GM18508 (cell line): ENCODE results near the gene SLC25A11.
"Not testable (repeated sequence)": the region's sequence is repeated elsewhere in the genome, so short reads cannot be mapped to it uniquely, and the experiment has no call there.

Experiments
- ATAC-seq: cut with Tn5 transposase; IDR thresholded peaks from one replicate; pipeline ENCODE4 v1.9.1; 2021; ENCODE audit warnings: moderate number of reproducible peaks; ENCODE audit not compliant: insufficient read depth, unreplicated experiment

The SLC25A11 gene

DNA sequence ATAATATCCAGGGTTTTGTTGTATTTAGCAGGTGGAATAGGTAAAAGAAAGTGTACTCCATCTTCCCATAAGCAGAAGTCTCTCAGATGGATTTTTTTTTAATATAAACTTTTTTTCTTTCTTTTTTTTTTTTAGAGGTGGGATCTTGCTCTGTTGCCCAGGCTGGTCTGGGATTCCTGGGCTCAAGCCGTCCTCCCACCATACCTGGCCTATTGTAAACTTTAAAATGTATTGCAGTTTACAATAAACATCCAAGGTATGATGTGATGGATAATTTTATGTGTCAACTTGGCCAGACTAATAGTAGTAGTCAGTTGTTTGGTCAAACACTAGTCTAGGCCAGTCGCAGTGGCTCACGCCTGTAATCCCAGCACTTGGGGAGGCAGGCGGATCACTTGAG, 18.5 kb downstream of the SLC25A11 start:
- ATAC-seq, result no peak

DNA sequence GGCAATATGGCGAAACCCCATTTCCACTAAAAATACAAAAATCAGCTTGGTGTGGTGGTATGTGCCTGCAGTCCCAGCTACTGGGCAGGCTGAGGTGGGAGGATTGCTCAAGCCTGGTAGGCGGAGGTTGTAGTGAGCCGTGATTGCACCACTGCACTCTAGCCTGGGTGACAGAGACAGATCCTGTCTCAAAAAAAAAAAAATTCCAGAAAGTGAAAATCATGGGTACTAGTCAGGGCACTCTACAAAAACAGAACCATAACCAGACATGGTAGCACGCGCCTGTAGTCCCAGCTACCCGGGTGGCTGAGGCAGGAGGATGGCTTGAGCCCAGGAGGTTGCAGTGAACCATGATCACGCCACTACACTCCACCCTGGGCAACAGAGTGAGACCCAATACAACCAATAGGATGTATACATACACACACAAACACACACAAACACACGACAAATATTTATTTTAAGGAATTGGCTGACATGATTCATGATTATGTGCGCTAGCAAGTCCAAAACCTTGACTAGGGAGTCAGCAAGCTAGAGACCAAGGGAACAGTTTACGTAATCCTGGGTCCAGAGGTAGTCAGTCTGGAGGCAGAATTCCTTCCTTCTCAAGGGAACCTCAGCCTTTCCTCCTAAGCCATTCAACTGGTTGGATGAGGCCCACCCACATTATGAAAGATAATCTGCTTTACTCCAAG, 19.3 kb downstream of the SLC25A11 start:
- ATAC-seq, result no peak

DNA sequence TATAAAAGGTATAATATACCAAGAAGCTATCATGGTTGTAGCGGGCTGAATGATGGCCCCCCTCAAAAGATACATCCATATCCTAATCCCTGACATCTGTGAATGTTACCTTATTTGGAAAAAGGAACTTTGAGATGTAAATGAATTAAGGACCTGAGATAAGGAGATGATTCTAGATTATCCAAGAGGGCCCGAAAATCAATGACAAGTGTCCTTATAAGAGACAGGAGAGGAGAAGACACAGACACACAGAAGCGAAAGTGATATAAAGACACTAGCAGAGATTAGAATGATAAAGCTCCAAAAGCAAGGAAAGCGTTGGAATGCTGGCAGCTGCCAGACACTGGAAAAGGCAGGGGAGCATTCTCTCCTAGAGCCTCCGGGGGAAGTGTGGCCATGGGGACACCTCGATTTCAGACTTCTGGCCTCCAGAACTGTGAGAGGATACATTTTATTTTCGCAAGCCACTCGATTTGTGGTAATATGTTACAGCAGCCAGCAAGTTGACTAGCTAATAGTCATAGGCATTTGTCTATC, 20.3 kb downstream of the SLC25A11 start:
- ATAC-seq, result no peak

DNA sequence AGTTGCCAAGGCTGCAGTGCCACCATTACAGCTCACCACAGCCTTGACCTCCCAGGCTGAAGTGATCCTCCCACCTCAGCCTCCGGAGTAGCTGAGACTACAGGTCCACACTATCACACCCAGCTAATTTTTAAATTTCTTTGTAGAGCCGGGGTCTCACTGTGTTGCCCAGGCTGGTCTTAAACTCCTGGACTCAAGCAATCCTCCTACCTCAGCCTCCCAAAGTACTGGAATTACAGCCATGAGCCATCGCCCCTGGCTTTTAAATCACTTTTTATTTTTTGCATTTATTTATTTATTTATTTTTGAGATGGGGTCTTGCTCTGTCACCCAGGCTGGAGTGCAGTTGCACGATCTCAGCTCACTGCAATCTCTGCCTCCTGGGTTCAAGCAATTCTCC, 25.3 kb downstream of the SLC25A11 start:
- ATAC-seq, result not testable (repeated sequence)

DNA sequence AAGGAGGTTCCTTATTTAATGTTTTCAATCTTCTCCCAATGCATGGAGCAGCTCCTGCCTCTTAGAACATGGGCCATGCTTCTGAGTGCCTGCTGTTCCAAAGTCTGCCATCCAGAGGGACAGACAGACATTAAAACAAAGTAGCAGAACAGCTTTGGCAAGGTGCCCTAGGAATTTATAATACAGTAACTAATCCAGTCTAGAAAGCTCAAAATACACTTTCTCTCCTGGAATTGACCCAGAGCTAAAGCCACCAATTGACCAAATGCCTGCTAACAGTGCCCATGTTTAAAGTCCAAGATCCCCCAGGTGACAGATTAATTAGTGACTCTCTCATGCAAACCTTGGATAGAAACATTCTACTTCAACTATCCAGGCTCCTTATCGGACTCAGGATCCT, 25.9 kb downstream of the SLC25A11 start:
- no peak for ATAC-seq

DNA sequence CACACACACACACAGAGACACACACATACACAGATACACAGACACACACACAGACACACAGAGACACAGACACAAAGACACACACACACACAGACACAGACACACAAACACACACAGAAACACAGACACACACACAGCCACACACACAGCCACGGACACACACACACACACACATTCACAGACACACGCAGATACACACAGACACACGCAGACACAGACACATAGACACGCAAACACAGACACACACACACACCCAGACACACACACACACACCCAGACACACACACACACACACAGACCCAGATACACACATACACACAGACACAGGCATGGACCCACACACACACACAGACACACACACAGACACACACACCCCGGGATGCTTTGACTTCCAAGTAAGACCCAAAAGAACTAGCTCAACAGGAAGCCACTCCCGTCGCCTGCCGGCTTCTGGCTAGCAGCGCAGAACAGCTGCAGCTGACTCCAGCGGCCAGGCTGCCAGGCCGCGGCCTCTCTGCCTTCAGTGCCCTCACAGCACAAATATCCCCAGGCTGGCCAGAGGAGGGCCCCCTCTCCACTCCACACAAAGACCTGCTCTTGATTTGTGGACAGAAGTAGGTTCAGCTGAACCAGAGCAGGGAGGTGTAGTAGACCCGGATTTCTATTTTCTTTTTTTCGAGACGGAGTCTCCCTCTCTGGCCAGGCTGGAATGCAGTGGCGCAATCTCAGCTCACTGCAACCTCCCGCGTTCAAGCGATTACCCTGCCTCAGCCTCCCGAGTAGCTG, 30.9 kb downstream of the SLC25A11 start:
- ATAC-seq, result no peak

DNA sequence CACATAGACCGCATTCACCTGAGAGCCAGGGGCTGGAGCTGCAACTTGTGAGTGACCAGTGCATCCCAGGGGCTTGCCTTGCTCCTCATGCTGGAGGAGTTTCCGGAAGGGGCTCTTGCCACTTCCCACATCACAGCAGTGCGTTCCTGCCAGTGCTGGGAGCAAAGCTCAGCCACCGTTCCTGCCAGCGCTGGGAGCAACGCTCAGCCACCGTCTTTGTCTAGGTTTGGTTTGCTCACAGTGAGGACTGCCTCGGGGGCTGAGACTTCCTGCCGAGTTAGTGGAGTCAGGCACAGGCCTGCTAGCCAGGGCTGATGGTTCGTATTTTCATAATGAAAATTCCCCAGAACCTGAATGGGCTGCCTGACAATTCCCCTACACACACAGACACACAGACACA, 31.5 kb downstream of the SLC25A11 start:
- ATAC-seq, result no peak

DNA sequence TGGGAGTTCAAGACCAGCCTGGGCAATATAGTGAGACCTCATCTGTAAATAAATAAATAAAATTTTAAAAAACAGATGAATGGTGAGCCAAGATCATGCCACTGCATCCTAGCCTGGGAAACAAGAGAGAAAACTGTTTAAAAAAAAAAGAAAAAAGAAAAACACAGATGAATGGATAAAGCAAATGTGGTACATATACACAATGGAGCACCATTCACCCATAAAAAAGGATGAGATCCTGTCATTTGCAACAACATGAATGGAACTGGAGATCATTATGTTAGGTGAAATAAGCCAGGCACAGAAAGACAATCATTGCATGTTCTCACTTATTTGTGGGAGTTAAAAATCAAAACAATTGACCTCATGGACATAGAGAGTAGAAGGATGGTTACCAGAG, 33.2 kb downstream of the SLC25A11 start:
- not testable (repeated sequence) for ATAC-seq

DNA sequence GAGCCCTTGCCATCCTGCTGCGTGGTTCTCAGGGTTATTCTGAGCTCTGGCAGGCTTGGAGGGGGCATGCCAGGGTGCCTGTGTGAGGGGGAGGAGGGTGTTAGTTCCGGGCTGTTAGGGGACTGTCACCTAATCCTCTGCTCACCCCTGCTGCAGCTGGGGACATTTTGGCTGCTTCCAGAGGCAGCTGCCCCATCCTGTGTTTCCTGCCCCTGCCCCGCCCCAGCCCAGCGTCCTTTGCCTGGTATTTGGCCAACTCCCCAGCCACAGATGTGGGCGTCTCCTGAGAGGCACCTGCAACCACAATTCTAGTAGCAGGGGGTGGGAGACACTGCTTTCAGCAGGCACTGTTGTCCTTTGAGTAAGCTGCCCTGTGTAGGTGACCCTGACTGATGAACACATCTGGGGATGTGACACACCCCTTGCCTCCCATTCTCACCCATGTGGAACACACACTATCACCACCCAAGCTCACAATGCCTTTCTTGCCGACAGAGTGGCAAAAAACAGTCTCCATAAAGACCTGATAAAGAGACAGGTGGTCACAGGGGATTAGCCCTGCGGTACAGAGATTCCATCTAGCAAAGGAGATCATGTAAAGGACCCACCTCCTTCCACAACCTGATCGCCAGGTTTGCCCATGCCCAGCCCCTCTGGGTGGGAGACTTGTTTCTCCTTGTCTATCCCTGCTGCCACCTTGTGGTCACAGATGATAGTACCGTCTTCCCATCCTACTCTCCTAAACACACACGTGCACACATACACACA, 36.6 kb downstream of the SLC25A11 start, which contains the start of gene CHRNE:
Gene CHRNE, minus strand, starts transcription at position 48 of the 768 bp plus-strand sequence. Its CDS starts 35 bp downstream, at position 13.
- no peak for ATAC-seq

DNA sequence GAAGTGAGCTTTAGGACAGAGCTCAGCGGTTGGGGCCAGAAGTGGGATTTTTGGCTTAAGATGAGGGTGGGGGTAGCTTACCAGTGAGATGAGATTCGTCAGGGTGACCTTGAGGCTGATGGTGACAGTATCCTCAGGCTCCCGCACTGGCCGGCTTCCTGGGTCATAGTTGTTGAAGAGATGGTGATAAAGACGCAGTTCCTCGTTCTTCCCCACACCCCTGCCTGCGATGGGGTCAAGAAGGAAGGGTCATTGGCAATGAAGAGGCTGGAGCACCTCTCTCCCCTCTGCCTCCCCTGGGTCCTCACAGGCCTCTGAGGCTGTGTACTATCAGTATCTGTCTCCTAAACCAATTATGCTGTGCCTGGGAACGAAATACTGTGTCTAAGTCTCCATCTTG, 37.3 kb downstream of the SLC25A11 start:
- ATAC-seq, result no peak

DNA sequence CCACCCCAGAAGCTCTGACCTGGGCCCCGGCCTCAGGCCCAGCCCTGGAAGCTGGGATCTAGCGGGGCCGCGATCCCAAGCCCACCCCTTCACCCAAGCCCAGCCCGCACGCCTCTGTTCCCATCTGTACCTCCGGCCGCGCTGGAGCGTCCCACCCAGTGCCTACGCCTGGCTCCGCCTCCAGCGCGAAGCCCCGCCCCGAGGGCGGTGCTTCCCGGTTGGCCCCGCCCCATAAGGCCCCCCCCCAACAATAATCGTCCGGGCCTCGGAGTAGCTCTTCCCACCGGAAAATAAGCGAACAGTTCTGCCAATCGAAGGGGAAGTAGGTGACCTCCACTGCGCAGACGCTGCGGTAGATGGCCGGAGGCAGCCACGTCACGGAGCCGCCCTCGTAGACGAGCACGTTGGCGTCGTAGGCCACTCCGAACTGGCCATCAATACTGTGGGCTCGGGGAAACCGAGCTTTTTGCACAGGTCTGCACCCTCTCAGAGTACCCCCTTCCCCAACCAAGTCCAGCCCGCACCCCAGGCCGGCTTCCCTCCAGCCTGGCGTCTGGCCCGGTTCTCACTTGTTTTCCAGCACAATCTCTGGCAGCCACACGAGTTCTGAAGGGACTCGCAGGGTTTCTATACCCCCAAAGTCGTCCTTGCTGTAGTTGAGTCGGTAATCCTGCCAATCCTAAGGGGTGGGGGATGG, 38.0 kb downstream of the SLC25A11 start:
- no peak for ATAC-seq

DNA sequence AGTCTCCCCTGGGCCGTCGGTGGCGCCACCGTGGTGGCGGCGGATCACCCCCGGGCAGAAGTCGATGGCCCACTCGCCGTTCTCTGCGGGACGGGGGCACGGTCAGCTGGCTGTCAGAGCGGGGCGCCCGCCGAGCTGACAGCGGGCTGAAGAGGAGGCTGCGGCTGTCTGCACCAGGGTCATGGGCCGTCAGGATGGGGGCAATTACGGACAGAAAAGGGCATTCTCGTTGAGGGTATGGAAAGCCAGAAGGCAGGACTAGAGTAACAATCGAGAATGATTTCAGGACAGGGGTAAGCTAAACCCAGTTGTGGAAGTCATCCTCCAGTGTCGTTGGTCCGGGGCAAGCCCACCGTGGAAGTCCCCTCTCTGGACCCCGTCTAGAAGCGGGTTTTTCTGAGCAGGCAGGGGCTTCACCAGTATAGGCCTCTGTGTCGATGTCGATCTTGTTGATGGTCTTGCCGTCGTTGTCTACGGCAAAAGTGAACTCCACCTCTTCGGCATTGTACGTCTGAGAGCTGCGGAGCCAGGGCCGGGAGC, 38.7 kb downstream of the SLC25A11 start:
- ATAC-seq, result no peak

DNA sequence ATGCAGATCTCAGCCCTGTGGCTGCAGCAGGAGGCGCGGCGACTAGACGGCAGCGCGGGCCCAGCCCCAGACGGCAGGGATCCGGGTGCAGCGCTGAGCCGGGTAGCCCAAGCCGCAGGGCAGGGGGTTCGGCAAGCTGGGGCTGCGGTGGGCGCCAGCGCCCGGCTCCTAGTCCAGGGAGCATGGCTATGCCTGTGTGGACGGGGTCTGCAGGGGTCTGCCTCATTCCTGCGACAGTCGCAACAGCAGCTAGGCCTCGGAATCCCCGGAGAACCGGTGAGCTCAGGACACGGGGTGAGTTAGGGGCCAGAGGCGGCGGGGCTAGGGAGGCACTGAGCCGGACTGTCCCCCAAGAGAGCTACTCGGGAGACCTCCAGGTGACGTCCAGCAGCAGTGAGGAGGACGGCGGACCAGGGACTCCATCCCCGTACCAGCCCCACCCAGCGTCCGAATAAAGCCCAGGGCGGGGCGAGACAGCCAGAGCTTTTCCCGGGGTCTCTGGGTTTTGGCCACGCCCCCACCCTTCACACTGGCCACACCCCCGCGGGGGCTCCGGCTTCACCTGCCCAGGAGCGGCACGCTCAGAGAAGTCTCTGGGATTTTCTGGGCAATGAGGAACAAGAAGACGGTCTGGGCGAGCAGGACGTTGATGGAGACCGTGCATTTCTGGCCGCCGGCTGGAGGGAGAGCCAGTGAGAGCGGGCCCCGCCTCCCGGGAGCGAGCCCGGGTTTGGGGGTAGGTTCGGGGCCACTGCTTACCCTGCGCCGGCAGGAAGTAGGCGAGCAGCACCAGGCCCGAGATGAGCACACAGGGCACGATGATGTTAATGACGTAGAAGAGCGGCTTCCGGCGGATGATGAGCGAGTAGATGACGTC, 39.4 kb downstream of the SLC25A11 start:
- no peak for ATAC-seq

DNA sequence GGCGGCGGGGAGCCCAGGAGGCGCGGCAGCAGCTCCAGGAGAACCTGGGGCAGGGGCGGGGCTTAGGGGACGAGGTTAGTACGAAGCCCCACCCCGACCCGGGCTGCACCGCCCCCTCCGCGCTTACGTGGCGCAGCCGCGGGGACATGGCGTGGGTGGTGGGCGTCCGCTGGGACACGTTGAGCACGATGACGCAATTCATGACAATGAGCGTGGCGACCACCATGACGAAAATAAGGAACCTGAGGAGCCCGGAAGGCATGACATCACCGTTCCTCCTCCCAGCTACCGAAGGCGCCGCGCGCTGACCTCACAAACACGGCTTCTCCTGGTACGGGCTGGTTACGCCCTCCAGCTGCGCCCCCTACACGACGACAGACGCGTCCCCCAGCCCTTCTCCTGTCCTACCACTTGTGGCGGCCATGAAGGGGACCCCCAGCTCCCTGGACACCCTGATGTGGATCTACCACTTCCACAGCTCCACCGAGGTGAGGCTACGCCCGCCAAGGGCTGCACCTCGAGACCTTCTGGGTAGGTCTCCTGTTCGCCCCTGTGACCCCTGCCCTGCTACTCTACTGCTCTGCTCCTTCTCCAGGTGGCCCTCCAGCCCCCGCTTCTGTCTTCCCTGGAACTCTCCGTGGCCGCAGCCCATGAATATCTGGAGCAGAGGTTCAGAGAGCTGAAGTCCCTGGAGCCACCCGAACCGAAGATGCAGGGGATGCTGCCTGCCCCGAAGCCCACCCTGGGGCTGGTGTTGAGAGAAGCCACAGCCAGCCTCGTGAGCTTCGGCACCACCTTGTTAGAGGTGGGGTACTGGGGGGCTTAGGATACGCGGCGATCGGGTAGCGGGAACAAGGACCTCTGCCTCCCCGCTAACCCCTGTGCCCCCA, 40.3 kb downstream of the SLC25A11 start, which contains the start of gene C17orf107:
Gene C17orf107, plus strand, starts transcription at position 196 of the 890 bp plus-strand sequence. Its CDS starts 227 bp downstream, at position 423.
- ATAC-seq, result no peak

DNA sequence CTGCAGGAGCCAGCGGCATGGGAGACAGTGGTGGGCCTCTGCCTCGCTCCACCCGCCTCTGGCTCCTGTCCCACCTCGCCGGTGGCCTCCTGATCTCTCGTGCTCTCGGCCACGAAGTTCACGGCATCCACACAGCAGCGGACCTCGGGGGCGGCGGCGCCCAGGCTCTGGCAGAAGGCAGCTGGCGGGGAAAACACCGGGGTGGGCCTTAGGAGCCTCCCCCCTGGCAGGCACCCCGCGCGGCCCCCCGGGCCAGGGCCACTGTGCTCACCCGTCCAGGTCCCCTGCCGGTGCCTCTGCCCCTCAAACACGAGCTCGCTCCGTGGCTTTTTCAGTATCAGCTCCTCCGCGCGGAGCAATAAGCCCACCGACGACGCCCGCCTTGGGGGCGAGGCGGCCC, 40.9 kb downstream of the SLC25A11 start:
- ATAC-seq, result no peak

DNA sequence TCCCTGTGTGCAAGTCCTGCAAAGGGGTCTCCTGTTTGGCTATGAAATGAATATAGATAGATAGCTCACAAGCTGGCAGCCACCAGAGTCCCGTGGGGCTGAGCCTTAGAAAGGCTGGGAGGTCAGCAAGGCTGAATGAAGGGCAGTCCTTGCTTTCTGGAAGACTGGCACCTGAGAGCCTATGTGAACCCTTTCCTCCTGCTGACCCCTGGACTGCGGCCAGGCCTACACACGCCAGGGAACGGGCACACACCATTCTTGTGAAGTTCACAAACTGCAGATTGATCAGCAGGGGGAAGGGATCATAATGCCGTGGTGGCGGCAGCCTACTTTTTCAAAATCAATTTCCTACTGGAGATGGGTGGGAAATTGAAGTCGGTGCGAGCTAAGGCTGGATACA, 41.5 kb downstream of the SLC25A11 start:
- no peak for ATAC-seq

DNA sequence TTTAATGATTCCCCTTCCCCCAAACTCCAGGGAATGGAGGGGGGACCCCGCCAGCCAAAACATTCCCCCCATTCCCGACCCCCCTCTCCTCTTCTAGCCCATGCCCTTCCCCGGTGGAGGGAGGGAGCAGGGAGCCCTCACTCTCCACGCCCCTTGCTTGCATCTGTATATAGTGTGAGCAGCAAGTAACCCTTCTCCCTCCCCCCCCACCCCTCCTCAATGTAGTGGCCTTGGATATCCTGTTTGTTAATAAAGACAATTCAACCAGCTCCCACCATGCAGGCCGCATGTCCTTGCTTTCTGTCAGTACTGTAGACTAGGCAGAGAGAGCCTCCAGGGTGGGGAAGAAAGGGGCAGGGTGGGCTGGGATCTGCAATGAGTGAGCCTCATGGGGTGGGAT, 42.1 kb downstream of the SLC25A11 start:
- no peak for ATAC-seq

DNA sequence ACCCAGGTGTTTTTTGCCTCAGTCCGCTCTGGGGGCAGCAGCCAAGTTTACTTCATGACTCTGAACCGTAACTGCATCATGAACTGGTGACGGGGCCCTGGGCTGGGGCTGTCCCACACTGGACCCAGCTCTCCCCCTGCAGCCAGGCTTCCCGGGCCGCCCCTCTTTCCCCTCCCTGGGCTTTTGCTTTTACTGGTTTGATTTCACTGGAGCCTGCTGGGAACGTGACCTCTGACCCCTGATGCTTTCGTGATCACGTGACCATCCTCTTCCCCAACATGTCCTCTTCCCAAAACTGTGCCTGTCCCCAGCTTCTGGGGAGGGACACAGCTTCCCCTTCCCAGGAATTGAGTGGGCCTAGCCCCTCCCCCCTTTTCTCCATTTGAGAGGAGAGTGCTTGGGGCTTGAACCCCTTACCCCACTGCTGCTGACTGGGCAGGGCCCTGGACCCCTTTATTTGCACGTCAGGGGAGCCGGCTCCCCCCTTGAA, 42.6 kb downstream of the SLC25A11 start:
- ATAC-seq, result no peak
